WI38 (cell line): Measurements from ENCODE around the gene TRIP11.

ENCODE experiments used
- H3K4me3 ChIP-seq: 2 replicates; pipeline ENCODE4 v1.5.1; 2011; ENCODE audit warnings: low read depth, mild to moderate bottlenecking, control low read depth, low read length
- TF ChIP-seq, protein P1 (sequence below): IDR thresholded peaks from 2 replicates; pipeline ENCODE4 v1.5.1; 2012; ENCODE audit warnings: low read depth, mild to moderate bottlenecking, control low read depth, low read length

The TRIP11 gene

DNA sequence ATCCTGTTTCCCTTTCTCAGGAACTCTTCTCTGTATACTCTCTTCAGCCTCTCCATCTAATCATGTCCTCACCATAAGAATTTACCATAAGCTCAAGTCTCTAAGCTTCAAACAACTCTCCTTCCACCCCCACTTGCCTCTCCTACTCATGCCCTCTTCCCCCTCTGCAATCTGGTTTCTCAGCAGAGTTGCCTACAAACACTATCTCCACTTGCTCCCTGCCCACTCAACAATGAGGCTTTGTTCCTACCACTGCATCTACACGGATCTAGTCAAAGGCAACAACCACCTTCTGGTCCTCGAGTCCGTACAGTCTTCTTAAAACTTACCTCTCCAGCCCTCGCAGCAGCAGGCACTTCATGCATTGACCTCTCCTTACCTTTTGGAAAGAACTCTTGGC lies 75.1 kb downstream of the TRIP11 start:
- H3K4me3 ChIP-seq: no peak overlapping the region
- TF ChIP-seq, protein P1, sequence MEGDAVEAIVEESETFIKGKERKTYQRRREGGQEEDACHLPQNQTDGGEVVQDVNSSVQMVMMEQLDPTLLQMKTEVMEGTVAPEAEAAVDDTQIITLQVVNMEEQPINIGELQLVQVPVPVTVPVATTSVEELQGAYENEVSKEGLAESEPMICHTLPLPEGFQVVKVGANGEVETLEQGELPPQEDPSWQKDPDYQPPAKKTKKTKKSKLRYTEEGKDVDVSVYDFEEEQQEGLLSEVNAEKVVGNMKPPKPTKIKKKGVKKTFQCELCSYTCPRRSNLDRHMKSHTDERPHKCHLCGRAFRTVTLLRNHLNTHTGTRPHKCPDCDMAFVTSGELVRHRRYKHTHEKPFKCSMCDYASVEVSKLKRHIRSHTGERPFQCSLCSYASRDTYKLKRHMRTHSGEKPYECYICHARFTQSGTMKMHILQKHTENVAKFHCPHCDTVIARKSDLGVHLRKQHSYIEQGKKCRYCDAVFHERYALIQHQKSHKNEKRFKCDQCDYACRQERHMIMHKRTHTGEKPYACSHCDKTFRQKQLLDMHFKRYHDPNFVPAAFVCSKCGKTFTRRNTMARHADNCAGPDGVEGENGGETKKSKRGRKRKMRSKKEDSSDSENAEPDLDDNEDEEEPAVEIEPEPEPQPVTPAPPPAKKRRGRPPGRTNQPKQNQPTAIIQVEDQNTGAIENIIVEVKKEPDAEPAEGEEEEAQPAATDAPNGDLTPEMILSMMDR: no peak

DNA sequence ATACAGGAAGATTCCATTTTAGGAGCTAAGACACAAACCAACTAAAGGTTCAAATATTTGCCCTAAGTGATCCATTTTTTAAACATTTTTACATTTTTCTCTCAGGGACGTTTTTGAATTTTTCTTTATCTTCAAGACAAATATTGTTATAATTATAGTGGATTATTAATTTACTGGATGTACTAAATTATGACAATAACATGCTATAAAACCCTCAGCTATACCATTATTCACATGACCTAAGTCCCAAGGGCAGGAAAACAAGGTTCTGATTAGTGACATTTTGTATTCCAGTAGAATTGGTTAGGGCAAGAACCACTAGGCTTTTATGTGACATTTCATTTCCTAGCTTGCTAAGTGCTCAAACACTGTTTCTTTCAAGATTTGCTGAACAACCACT lies 75.8 kb downstream of the TRIP11 start:
- no peak overlapping the region for H3K4me3 ChIP-seq
- TF ChIP-seq, protein P1: no peak

DNA sequence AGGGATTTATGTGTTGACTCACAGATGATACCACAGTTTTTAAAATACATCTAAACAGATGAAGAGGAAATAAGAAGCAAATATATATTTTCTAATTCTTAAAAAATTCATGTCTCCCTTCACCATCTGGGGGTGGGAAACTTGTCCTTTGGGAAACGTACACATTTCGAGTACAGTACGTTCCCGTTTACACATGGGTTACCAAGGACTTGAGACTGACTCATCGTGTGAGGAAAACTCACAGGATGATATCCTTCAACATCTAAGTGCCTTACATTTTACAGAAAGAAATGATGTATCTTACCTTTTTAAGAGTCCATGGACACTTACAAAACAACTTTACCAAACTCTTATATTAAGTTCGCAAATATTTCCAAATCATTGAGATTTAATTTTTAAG lies 76.4 kb downstream of the TRIP11 start:
- no peak overlapping the region for H3K4me3 ChIP-seq
- TF ChIP-seq, protein P1: no peak

DNA sequence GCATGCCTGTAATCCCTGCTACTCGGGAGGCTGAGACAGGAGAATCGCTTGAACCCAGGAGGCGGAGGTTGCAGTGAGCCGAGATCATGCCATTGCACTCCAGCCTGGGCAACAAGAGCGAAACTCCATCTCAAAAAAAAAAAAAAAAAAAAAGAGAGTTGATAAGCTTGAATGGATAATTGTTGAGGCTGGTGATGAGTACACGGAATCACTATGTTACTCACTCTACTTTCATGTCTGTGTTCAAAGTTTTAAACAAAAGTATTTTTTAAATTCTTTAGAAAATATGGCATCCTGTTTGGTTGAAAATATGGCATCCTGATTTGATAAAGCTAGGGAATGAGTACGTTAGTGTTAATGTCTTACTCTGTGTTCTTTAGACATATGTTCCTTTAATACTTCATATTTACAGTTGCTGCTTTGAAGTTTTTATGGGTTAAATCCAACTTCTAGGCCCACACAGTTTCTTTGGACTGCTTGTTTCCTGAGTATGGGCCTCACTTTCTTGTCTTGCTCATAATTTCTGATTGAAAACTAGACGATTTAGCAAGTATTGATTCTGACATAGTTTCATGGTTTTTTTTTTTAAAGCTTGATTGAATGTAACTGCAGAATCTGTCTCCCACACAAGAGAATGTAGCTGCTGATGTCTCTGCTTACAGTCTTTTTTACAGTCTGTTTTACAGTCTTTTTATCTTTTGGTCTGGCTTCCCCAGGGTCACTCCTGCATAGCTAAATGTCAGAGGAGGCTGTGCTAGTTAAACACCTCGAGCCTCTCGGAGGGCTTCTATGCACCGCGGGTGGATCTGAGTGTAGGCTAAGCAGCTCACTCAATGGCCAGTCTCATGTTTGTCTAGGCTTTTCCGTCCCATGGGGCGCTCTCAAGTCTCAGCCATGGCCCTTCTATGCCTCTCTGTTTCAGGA lies 78.3 kb downstream of the TRIP11 start:
- TF ChIP-seq, protein P1: no peak

DNA sequence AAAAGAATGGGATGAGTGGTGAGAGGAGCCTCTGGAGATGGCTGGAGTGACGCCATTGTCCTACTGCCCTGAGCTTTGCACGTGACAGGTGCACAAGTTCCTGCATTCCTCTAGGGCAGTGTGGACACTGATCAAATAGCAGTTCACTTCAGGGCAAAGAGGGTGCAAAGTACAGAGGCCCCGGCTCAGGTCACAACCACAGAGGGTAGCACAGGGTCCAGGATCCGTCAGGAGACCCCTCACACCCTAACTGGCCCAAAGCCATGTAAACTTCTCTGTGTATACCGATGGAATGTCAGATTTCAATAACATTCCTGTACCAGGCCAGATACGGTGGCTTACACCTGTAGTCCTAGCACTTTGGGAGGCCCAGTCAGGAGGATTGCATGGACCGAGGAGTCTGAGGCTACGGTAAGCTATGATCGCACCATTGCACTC lies 82.0 kb downstream of the TRIP11 start:
- TF ChIP-seq, protein P1: no peak

More for the DNA sequence above, 78.3 kb downstream of the TRIP11 start:
- no peak overlapping the region for H3K4me3 ChIP-seq

DNA sequence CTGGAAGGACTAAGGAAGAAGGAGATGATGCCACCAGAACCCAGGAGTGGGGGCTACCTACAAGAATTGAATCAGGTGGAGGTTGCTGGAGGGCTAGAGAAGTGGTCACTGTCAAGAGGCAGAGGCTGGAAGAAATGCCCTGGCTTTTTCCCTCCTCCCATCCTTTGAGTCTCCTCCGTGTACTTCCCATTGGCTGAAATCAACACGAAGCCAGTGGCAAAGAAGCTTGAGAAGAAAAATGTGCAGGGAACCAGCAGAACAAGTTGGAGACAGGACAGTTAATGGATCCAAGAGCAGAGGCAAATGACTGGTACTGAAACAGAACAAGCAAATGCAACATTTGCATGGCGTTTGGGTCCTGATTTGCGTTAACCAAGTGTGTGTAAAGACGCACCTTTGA lies 83.2 kb downstream of the TRIP11 start:
- TF ChIP-seq, protein P1: no peak
- H3K4me3 ChIP-seq: no peak overlapping the region

More for the DNA sequence above, 82.0 kb downstream of the TRIP11 start:
- H3K4me3 ChIP-seq: no peak overlapping the region

DNA sequence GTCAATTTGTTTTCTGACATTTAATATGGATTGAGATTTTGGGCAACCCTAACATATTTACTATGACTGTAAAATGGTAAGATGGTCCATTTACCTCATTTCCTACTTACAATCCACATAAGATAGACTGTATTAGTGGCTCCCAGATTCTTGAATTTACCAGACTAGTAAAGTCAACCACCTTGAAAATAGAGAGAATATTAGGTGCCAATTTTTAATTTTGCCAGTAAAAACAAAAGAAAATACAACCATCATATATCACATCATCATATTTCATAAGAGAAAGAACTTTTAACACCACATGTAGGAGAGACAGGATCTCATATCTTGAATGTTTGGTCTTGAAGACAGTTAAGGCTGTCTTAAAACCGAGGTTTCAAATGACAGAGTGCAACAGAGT lies 84.7 kb downstream of the TRIP11 start:
- TF ChIP-seq, protein P1: no peak
- H3K4me3 ChIP-seq: no peak overlapping the region
